GM18498 (cell line): ENCODE data around the gene SERGEF.

Experiments
- ATAC-seq: cut with Tn5 transposase; IDR thresholded peaks from one replicate; pipeline ENCODE4 v1.9.1; 2021; ENCODE audit warnings: mild to moderate bottlenecking, moderate library complexity; ENCODE audit not compliant: unreplicated experiment

The SERGEF gene

GRCh38 chr11:17792161-17792560 lies 220.7 kb downstream of the SERGEF start:
- ATAC-seq = no peak

- no peak for ATAC-seq
These were observed 221.7 kb downstream of the SERGEF start for GRCh38 chr11:17791144-17791543.

DNA sequence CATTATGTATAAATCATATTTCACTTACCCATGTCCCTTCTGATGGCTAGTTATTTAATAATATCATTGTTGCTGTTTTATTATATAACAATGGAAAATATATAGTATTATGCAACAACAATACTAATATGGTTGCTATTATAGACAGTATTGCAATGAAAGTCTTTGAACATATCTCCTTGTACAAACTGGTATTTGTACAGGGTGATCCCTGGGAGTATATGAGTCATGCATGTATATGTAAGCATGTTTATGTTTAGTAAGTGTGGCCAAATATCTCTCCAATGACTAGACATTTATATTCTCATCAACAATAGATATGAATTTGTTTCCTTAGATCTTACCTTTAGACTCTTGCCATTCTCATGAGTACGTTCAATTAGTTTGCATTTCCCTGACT lies 222.4 kb downstream of the SERGEF start:
- ATAC-seq = no peak

GRCh38 chr11:17788084-17788483 lies 224.8 kb downstream of the SERGEF start:
- ATAC-seq = no peak

GRCh38 chr11:17786824-17787525 lies 225.9 kb downstream of the SERGEF start:
- no peak for ATAC-seq

- ATAC-seq = no peak
These were observed 229.0 kb downstream of the SERGEF start for GRCh38 chr11:17783878-17784277.

- no peak for ATAC-seq
These were observed 230.1 kb downstream of the SERGEF start for GRCh38 chr11:17782603-17783337.

DNA sequence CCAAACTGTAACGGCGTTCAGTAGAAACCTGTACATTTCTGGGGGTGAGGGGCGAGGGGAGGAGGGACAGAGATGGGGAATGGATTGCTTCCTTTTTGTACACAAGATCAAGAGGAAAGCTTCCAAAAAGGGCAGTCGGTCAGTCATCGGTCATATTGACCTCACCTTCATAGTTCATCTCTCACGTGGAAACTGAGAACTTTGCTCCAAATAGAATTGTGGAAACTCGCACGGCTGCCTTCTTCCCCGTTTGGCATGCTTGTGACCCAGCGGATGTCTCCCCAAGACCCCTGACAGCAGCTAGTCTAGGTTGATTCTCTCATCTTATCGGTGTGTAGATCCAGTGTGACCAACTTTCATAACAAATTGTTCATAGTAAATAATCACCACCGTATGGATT lies 230.7 kb downstream of the SERGEF start:
- no peak for ATAC-seq

- ATAC-seq = no peak
These were observed 231.2 kb downstream of the SERGEF start for GRCh38 chr11:17781626-17782025.

- no peak for ATAC-seq
These were observed 231.6 kb downstream of the SERGEF start for GRCh38 chr11:17781221-17781620.

DNA sequence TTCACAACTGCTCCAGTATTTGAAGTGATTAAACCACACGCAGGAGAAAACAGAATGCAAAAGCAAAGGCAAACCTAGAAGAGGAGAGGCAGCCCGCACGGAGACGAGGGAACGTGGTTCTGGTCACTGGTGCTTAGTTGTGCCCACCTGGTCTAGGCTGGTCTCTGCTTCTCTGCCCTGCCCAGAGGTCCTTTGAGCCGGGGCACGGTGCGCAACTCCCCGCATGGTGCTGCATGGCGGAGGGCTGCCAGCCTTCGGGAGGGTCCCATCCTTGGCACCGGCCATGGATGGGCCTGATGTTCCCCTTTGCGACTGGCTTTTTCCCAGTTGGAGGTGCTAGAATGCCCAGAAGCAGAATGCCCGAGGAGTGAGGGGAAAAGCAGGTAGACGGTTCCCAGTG lies 232.2 kb downstream of the SERGEF start:
- ATAC-seq = no peak

GRCh38 chr11:17779861-17780594 lies 232.8 kb downstream of the SERGEF start:
- no peak for ATAC-seq

- ATAC-seq = no peak
These were observed 233.6 kb downstream of the SERGEF start for GRCh38 chr11:17778956-17779860.

DNA sequence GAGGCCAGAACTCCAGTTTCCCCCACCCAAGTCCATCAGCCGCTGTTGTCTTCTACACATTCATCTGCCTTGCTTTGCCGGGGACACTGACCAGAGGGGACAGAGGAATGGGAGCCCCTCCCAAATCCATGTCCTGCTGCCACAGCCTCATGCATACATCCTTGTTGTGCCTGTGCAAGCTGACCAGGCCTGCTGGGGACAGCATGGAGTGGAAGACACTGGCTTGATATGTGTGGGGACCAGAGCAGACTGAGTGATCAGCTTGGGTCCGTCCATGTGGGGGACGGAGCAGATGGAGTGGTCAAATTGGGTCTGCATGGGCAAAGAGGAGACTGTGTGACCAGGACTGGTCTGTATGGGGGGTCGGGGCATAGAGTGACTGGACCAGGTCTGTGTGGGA lies 234.5 kb downstream of the SERGEF start:
- no peak for ATAC-seq

DNA sequence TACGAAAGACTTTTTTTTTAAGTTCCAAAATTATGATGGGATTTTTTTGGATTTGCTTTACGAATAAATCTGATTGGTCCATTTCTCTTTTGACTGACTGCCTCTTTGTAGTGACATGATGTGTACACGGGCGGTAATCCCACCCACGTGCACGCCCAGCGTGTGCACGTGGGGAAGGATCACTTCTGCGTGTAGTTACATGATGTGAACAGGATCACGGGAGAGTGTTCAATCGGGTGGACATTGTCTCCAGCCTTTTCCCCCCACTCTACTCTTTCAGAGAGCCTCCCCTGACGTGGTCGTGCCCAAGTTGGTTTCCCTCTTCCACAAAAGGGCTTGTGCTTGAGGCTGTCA lies 235.1 kb downstream of the SERGEF start:
- ATAC-seq = no peak

- no peak for ATAC-seq
These were observed 235.6 kb downstream of the SERGEF start for GRCh38 chr11:17777086-17777737.

GRCh38 chr11:17776212-17776875 lies 236.5 kb downstream of the SERGEF start:
- no peak for ATAC-seq

DNA sequence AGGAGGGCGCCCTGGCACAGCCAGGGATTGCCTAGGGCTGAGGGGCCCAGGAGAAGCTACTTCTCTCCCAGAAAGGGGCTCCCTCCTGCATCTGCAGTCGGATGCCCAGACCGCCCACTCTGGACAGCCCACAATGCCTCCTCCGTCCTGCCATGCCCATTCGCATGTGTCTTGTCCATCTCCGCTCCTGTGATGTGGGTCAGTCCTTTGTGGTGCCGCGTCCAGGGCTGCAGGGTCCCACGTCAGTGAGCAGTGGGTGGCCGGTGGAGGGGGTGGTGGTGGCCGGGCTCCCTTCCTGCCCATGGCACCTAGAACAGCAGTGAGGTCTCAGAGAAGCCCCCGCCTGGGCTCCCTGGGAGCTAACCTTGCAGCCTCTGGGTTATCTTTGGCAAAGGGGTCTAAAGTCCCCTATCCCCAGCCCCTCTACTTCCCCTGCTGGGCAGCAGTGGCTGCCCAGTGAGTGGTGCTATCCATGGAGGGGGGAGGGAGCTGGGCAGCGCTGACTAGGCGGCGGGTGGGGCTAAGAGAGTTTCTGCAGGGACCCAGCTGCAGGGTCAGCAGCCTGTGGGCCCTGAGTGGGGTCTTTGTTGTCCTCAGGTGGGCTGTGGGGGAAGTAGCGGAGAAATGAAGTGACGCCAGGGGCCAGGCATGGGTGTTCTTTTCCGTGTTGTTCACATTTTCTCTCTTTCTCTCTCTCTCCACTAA lies 237.2 kb downstream of the SERGEF start:
- ATAC-seq = no peak

- no peak for ATAC-seq
These were observed 237.9 kb downstream of the SERGEF start for GRCh38 chr11:17775035-17775348.
